Choroid plexus epithelial cell (primary cell): ENCODE results near the gene CIB4.

Experiments used
- DNase-seq: peaks from one replicate; pipeline ENCODE4 v3.0.0-alpha.2; 2010; ENCODE audit warnings: low read depth
- H3K4me3 ChIP-seq: 2 replicates; pipeline ENCODE4 v1.5.1; 2011; ENCODE audit warnings: low read depth, mild to moderate bottlenecking, control low read depth, low read length, moderate library complexity
- TF ChIP-seq, protein P1 (sequence below): conservative IDR thresholded peaks from 2 replicates; pipeline ENCODE4 v1.5.1; 2011; ENCODE audit warnings: low read depth, mild to moderate bottlenecking, control low read depth, inconsistent platforms, low read length, moderate library complexity

The CIB4 gene

GRCh38 chr2:26640781-26641564 lies at the start of gene CIB4:
CIB4 (minus strand) TSS chr2:26641366; CDS start chr2:26641314, 52 bp downstream.
- H3K4me3 ChIP-seq, result no peak within 1 kb of the TSS
- TF ChIP-seq, protein P1, sequence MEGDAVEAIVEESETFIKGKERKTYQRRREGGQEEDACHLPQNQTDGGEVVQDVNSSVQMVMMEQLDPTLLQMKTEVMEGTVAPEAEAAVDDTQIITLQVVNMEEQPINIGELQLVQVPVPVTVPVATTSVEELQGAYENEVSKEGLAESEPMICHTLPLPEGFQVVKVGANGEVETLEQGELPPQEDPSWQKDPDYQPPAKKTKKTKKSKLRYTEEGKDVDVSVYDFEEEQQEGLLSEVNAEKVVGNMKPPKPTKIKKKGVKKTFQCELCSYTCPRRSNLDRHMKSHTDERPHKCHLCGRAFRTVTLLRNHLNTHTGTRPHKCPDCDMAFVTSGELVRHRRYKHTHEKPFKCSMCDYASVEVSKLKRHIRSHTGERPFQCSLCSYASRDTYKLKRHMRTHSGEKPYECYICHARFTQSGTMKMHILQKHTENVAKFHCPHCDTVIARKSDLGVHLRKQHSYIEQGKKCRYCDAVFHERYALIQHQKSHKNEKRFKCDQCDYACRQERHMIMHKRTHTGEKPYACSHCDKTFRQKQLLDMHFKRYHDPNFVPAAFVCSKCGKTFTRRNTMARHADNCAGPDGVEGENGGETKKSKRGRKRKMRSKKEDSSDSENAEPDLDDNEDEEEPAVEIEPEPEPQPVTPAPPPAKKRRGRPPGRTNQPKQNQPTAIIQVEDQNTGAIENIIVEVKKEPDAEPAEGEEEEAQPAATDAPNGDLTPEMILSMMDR, result no peak
- no peak for DNase-seq

- no peak overlapping the region for H3K4me3 ChIP-seq
- DNase-seq, result no peak
- TF ChIP-seq, protein P1, result no peak
These were observed 46.6 kb upstream of the CIB4 start for GRCh38 chr2:26687801-26688200.

DNA sequence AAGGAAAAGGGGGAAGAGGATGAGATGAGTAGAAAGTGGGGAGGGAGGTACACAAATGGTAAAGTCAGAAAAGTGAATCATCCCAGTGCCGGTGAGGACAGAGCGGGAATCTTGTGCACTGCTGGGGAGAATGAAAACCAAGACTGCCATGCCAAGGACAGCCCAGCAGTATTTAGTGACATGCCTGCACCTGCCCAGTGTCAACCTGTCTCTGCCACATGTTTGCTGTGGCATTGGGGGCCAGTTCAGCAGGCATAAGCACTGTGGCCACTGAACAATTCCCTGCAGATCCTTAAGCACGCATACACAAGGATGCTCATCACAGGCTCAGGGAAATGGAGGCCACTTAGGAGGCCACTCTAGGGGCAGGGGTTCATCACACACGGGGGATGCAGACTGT lies 46.2 kb upstream of the CIB4 start:
- H3K4me3 ChIP-seq, result no peak overlapping the region
- DNase-seq, result no peak
- TF ChIP-seq, protein P1, result no peak

- TF ChIP-seq, protein P1, result no peak
- no peak overlapping the region for H3K4me3 ChIP-seq
- DNase-seq, result no peak
These were observed 45.0 kb upstream of the CIB4 start for GRCh38 chr2:26685989-26686839.

- H3K4me3 ChIP-seq, result no peak overlapping the region
- no peak for DNase-seq
- TF ChIP-seq, protein P1, result no peak
These were observed 44.2 kb upstream of the CIB4 start for GRCh38 chr2:26685341-26685740.

DNA sequence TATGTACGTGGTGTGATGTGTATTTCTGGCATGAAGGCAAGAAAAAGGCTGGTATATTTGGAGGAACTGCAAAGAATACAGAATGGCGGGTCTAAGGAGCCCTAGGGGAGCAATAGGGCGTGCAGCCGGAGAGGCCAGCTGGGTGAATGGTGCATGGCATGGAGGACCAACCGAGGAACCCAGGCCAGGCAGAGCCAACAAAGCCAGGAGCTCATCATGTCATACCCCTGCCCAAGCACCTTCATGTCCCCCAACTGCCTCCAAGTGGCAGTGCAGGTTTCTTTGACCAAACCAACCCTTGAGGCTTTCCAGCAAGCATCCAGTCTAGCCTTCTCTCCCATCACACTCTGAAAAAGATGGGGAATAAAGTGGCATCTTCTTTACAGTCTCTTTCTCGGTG lies 42.4 kb upstream of the CIB4 start:
- no peak overlapping the region for H3K4me3 ChIP-seq
- TF ChIP-seq, protein P1, result no peak
- no peak for DNase-seq

DNA sequence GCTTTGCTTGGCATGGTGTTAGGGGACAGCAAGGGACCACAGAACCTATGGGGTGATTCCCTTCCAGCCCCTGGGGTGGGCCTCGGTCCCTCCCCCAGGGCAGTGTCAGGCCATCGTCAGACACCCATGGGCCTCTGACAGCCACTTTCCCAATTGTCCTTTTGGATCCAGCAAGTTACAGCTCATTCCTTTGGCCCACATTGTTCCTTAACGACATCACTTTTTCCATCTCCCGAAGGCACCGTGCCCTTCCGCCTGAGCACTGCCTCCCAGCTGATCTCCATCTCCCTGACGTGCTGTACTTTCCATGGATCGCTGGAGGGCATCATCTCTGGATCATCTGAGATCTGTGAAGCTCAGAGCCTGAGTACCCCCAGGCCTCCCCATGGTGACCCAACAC lies 41.0 kb upstream of the CIB4 start:
- H3K4me3 ChIP-seq, result no peak overlapping the region
- TF ChIP-seq, protein P1, result no peak
- no peak for DNase-seq
